ENCODE results near the gene TPRG1L. TPM values are rescaled to one million over a fixed set of nuclear protein-coding genes. Genes with fewer than 3 reads are reported as not detected.

The TPRG1L gene
- total and polyA plus RNA-seq, 2 of the 4 experiments (the other 2 are of a cell fraction) = 25.3 to 39.5 TPM

- Histone ChIP-seq H3K79me1 (ENCODE audit: low read depth in 1 of 2, low read length in 2 of 2) (peaks cover 0 to 5% of the 10 kb centered on the region in 2 experiments; a peak in 1 of 4 replicates), H3K23ac (ENCODE audit: low read depth, low read length) (no peak overlapping the region), H3K36me3 (ENCODE audit: control insufficient read depth, insufficient read depth, low read length) (peaks cover 44% of the 10 kb centered on the region), H4K8ac (ENCODE audit: low read depth in 2 of 2, low read length in 2 of 2) (no peak overlapping the region), H4K5ac (ENCODE audit: low read depth, low read length) (no peak overlapping the region), H2BK15ac (ENCODE audit: low read depth, low read length) (no peak overlapping the region), H3K4me1 (ENCODE audit: control insufficient read depth, insufficient read depth, low read length) (no peaks in the 10 kb centered on the region), H4K91ac (ENCODE audit: insufficient read depth, low read depth, low read length) (no peak overlapping the region), H3K4ac (ENCODE audit: low read depth, low read length) (no peak overlapping the region), H3K14ac (replicated peaks; ENCODE audit: low read depth, low read length) (no peak overlapping the region), H2AK5ac (ENCODE audit: low read depth, low read length) (no peak overlapping the region), H3K4me3 (ENCODE audit: insufficient read depth, low read depth, low read length) (no peak overlapping the region), H4K20me1 (ENCODE audit: insufficient read depth, low read length) (no peaks in the 10 kb centered on the region), H3K9me1 (ENCODE audit: insufficient read depth, low read length) (0 out of 2 replicates have a peak, but pooled peaks cover 3% of the 10 kb centered on the region), H2BK120ac (ENCODE audit: low read depth, low read length) (no peak overlapping the region), H2AFZ (replicated peaks; ENCODE audit: low read length, poor library complexity) (no peak overlapping the region), H3K27ac (ENCODE audit: insufficient read depth, low read length) (no peak overlapping the region), H2BK20ac (ENCODE audit: low read depth, low read length) (no peak overlapping the region), H3K56ac (ENCODE audit: extremely low read depth, insufficient read depth, low read length) (no peak overlapping the region), H2BK5ac (ENCODE audit: low read depth, low read length, poor library complexity, severe bottlenecking) (no peak overlapping the region), H3K9me3 (ENCODE audit: control insufficient read depth, insufficient read depth, low read length) (no peaks in the 10 kb centered on the region), H3K9ac (ENCODE audit: low read depth, low read length) (no peak overlapping the region), H3K27me3 (ENCODE audit: control insufficient read depth, insufficient read depth, low read length) (no peaks in the 10 kb centered on the region), H3K4me2 (ENCODE audit: low read depth, low read length) (no peak overlapping the region), H3K18ac (ENCODE audit: low read depth, low read length) (no peak overlapping the region), H2AK9ac (replicated peaks; ENCODE audit: low read depth, low read length, poor library complexity) (no peak overlapping the region)
- DNase-seq = no peak
- BruUV-seq (replicated peaks) = no TSS peak
- no peak for TF ChIP-seq MAZ (IDR thresholded peaks at IDR 0.05; ENCODE audit: borderline replicate concordance, low read depth, low read length)
- no peak for TF ChIP-seq RFX5 (IDR thresholded peaks at IDR 0.05; ENCODE audit: low read depth, low read length)
- no peak for TF ChIP-seq CTCF (conservative IDR thresholded peaks at IDR 0.05; ENCODE audit: low read depth, low read length)
- TF ChIP-seq MXI1 (IDR thresholded peaks at IDR 0.05; ENCODE audit: borderline replicate concordance, low read depth, low read length) = no peak
- no peak for TF ChIP-seq RAD21 (IDR thresholded peaks at IDR 0.05; ENCODE audit: low read length)
- no peak for TF ChIP-seq ELK1 (IDR thresholded peaks at IDR 0.05; ENCODE audit: borderline replicate concordance, low read depth, low read length)
- no peak for TF ChIP-seq FOS (IDR thresholded peaks at IDR 0.05; ENCODE audit: low read depth, low read length)
- TF ChIP-seq POLR2A (IDR thresholded peaks at IDR 0.05; ENCODE audit: low read depth, low read length) = no peak
- no peak for TF ChIP-seq NFE2L2 (IDR thresholded peaks at IDR 0.05; ENCODE audit: low read depth, low read length)
- TF ChIP-seq MAFK (IDR thresholded peaks at IDR 0.05; ENCODE audit: low read depth, low read length) = no peak
- no peak for TF ChIP-seq USF2 (IDR thresholded peaks at IDR 0.05; ENCODE audit: low read depth, low read length)
- TF ChIP-seq RCOR1 (IDR thresholded peaks at IDR 0.05; ENCODE audit: insufficient replicate concordance, low read length) = no peak
- TF ChIP-seq CHD1 (IDR thresholded peaks at IDR 0.05; ENCODE audit: low read depth, low read length) = no peak
- TF ChIP-seq BHLHE40 (IDR thresholded peaks at IDR 0.05; ENCODE audit: low read depth, low read length) = no peak
- TF ChIP-seq SMC3 (IDR thresholded peaks at IDR 0.05; ENCODE audit: low read depth, low read length) = no peak
- no peak for TF ChIP-seq CEBPB (IDR thresholded peaks at IDR 0.05; ENCODE audit: low read depth, low read length)
- ChIA-PET POLR2A (ENCODE audit: unreplicated experiment) (no interaction called here), CTCF (interaction anchor here (0.8 kb wide), 1 partner anchor 83 kb away, joined by 3 read pairs; no protein-coding TSS in a partner anchor)
- no peak for ATAC-seq (ENCODE audit: low read depth)
- intact Hi-C loops (cut with micrococcal nuclease) (no loop called here), in situ Hi-C loops (cut with MboI; ENCODE audit: low sequenced_read_pairs) (no loop called here), dilution Hi-C loops (cut with HindIII; ENCODE audit: low sequenced_read_pairs, unreplicated experiment) (no loop called here)
- WGBS, 2 experiments (ENCODE audit: extremely low coverage in 2 of 2, insufficient read length in 1 of 2) = no CpG with 5 or more reads among the region's 11 CpGs
These were observed 17.0 kb downstream of the TPRG1L start for GRCh38 chr1:3641816-3642215.

All from IMR-90 (cell line).